Parietal lobe (tissue), 2 donors: Measurements from ENCODE around the gene WBP1L. TPM values are rescaled to one million over a fixed set of nuclear protein-coding genes. Genes with fewer than 3 reads are reported as not detected.

Experiments used
- small RNA-seq: library from RNA; depleted of rRNA; stranded (forward); fragments of <200 nt; gene quantifications from one replicate; pipeline ENCODE3, GENCODE V24; 2014; ENCODE audit warnings: low replicate concordance
- total RNA-seq: library from RNA; depleted of rRNA; stranded (reverse); fragments of >200 nt; gene quantifications from one replicate; pipeline ENCODE4 v1.2.3, GENCODE V29; 2014

Gene WBP1L
- total RNA-seq = 21.3 TPM

GRCh38 chr10:102743588-102744373, at the start of gene WBP1L:
Gene WBP1L, plus strand, starts transcription at chr10:102743948. Its CDS starts 106 bp downstream, at chr10:102744054.

DNA sequence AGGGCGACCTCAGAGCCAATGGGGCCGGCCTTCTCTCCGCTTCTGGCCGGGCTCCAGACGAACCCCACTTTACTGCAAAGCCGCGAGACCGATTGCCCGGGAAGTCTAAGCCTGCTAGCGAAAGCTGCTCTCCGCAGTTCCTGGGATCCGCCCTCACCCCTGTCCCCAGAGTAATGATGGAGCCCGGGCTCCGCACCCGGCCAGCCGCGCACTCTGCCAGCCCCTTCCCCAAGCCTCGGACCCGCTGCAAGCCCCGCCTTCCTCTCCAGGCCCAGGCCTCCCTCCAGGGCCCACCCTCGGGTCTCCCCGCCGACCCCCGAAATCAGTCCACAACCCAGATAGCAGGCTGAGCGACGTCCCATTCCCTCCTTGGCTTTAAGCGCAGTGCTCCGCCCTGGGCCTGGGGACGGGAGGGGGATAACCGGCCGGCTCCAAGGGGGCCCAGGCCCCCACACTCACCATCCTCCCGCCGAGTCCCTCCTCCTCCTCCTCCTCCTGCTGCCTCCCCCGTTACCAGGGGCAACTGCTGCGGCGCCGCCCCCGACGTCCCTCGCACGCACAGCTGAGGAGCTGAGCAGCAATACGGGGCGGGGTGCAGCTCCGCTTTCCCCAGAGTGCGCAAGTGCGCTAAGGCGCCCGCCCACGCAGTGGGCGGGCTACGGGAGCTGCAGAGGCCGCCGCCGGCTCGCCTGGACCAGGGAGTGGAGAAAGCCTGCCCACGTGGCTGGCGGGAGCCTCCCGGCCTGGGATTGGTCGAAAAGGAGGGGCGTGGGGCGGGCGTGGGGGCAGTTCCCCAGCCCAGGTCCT, 29.7 kb upstream of the WBP1L start, which contains the start of gene ARL3:
Gene ARL3, minus strand, starts transcription at position 584 of the 807 bp plus-strand sequence. Its CDS starts 122 bp downstream, at position 462.

GRCh38 chr10:102714621-102715455, 28.9 kb upstream of the WBP1L start, which contains the start of gene SFXN2:
Gene SFXN2, plus strand, starts transcription at chr10:102714636. Its CDS starts 12,001 bp downstream, at chr10:102726637.

GRCh38 chr10:102837230-102837721, 93.5 kb downstream of the WBP1L start, which contains the start of gene CYP17A1:
Gene CYP17A1, minus strand, starts transcription at chr10:102837413. Its CDS starts 52 bp downstream, at chr10:102837361.

Small RNAs within 50 kb of the gene (small RNA-seq; reads per million reads assigned to genes)
- not detected for gene RNU6-1231P

Other genes with a start within 250 kb of the WBP1L start
- 172 TPM for gene ACTR1A, start 241.2 kb upstream of the WBP1L start, total RNA-seq
- 7.5 TPM for gene SUFU, start 240.0 kb upstream of the WBP1L start, total RNA-seq
- 34.1 TPM for gene TRIM8, start 99.5 kb upstream of the WBP1L start, total RNA-seq
- gene ARL3, start 29.6 kb upstream of the WBP1L start, total RNA-seq = 27.5 TPM
- 11.0 TPM for gene SFXN2, start 29.3 kb upstream of the WBP1L start, total RNA-seq
- not detected for gene CYP17A1, start 93.5 kb downstream of the WBP1L start, total RNA-seq
- gene BORCS7, start 110.3 kb downstream of the WBP1L start, total RNA-seq = 39.8 TPM
- gene AS3MT, start 125.5 kb downstream of the WBP1L start, total RNA-seq = 13.8 TPM
- 17.2 TPM for gene CNNM2, start 174.3 kb downstream of the WBP1L start, total RNA-seq